ENCODE measurements around the gene KREMEN1.

The KREMEN1 gene

DNA sequence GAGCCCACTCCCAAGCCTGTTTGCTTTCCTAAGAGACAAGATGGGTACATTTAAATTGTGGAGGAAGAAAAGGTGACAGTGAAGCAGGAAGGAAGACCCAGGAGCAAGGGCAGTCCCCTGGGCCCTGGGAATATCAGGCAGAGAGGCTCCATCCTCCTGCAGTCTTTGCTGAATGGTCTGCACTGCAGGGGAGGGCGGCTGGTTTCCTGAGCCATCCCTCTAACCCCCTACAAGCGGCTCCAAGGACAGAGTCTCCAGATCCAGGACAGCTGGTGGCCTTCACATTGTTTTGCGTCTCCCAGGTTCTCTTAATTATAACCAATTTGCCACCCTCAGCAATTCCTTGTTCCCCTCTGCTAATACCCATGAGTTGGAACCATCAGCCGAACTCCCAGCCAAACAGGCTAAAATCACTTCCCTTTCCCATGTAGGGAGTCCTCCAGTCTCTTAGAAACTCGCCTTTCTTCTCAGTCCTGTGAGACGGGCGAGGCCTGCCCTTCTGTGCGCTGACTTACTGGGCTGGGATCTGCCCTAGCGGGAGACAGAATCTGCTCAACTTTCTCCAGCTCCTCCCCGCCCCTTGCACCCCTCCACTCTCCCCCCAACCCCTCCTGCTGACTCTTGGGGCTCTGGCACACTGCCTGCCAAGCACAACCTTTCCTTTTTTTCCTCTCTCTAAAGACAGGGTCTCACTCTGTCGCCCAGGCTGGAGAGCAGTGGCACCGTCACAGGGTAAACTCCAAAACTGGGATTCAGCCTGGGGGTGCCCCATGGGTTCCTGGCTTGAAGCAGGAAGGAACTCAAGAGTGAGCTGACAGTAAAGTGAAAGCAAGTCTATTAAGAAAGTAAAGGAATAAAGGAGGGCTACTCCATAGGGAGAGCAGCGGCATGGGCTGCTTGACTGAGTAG, 79.5 kb downstream of the KREMEN1 start:
- H3K4me3 Mint-ChIP-seq, result no peak overlapping the region
- no peaks in the 10 kb centered on the region for H3K36me3 Mint-ChIP-seq

DNA sequence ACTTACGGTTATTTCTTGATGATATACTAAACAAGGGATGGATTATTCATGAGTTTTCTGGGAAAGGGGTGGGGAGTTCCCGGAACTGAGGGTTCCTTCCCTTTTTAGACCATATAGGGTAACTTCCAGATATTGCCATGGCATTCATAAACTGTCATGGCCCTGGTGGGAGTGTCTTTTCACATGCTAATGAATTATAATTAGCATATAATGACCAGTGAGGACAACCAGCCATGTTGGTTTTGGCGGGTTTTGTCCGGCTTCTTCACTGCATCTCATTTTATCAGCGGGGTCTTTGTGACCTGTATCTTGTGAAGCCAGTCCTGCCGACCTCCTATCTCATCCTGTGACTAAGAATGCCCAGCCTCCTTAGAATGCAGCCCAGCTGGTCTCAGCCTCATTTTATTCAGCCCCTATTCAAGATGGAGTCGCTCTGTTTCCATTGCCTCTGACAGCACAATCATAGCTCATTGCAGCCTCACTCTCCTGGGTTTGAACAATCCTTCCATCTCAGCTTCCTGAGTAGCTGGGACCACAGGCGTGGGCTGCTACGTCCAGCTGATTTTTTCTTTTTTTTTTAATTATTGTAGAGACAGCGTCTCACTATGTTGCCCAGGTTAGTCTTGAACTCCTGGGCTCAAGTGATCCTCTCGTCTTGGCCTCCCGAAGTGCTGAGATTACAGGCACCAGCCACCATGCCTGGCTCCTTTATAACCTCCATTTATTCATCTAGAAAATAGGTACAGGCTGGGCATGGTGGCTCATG, 80.3 kb downstream of the KREMEN1 start:
- ATAC-seq (no peak), DNase-seq (ENCODE audit: low spot score in 2 of 2) (no peak)
- peaks cover 8% of the 10 kb centered on the region for H3K4me1 Mint-ChIP-seq
- H3K27ac Mint-ChIP-seq, result no peak overlapping the region
- no peak overlapping the region for H3K4me3 Mint-ChIP-seq
- no peaks in the 10 kb centered on the region for H3K36me3 Mint-ChIP-seq
- H3K9me3 Mint-ChIP-seq, result no peaks in the 10 kb centered on the region

More for the DNA sequence above, 79.5 kb downstream of the KREMEN1 start:
- DNase-seq (ENCODE audit: low spot score in 2 of 2) (no peak), ATAC-seq (no peak)
- Mint-ChIP-seq H3K4me1 (peaks cover 8% of the 10 kb centered on the region), H3K27ac (no peak overlapping the region), H3K9me3 (no peaks in the 10 kb centered on the region)

DNA sequence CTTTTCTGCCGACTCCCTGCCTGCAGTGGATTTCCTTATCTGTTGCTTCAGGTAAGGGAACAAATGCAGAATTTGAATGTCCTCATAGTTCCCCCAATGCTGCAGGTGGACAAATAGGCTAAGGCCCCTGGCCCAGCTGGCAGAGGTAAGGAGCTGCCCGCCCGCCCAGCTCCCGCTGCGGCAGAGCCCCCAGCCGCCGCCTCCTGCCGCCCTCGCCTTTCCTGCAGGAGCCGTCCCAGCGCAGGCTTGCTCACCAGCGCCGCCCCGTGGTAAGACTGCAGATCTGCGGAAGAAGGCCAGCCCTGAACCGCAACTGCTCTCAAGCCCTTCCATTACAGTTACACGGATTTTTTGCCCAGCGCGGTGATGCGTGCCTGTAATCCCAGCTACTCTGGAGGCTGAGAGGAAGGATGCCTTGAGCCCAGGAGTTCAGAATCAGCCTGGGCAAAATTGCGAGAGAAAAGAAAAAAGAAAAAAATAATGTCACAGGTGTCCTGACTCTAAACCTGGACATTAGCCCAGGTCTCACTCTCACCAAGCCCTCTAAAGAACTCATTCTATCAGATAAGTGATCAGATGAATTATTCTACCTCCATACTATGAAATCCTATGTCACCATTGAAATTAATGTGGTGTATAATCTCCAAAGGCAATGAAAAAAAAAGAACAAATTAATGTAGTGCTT, 81.7 kb downstream of the KREMEN1 start:
- no peak overlapping the region for H3K27ac Mint-ChIP-seq

DNA sequence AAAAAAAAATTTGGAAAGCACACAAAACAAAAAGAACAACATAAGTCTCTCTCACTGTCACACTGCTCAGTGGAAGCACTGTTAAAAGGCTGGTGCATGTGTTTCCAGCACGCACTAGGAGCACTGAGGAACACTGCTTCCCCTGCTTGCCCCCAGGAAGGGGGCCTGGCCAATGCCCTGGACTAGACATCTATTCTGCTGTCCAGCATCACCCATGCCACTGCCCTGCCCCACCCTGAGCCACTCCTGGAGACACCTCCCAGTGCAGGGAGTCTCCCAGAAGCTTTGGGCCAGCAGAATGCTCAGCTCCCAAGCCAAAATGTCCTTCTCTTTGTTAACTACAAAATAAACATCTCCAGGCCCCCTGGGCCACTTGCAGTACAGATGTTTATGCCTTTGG, 83.1 kb downstream of the KREMEN1 start:
- Mint-ChIP-seq H3K4me1 (peaks cover 8% of the 10 kb centered on the region), H3K27ac (no peak overlapping the region), H3K4me3 (no peak overlapping the region), H3K9me3 (no peaks in the 10 kb centered on the region), H3K36me3 (no peaks in the 10 kb centered on the region)
- no peak for ATAC-seq
- DNase-seq (ENCODE audit: low spot score in 2 of 2), result no peak

More for the DNA sequence above, 81.7 kb downstream of the KREMEN1 start:
- H3K4me3 Mint-ChIP-seq, result no peak overlapping the region
- ATAC-seq, result peak; percentile 75
- peak; percentile 73 to 88 for DNase-seq (ENCODE audit: low spot score in 2 of 2)
- H3K9me3 Mint-ChIP-seq, result no peaks in the 10 kb centered on the region
- peaks cover 8% of the 10 kb centered on the region for H3K4me1 Mint-ChIP-seq
- no peaks in the 10 kb centered on the region for H3K36me3 Mint-ChIP-seq

DNA sequence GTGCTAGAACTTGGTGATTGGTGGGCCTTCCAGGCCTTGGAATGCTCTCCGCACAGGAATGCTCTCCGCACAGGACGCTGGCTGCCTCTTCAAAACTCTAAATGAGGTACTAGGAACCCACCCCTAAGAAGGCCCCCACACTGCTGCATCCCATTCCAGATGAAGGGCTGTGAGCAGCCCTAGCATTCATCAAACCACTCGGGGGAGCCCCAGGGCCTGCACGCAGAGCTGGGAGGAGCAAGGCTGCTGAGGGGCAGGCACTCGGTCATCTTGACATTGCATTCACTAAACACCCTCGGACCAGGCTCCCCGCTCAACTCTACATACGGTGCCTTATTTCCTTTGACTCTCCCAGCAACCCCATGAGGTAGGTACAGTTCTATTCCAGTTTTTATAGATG, 83.7 kb downstream of the KREMEN1 start:
- Mint-ChIP-seq H3K27ac (no peak overlapping the region), H3K4me1 (peaks cover 8% of the 10 kb centered on the region), H3K36me3 (no peaks in the 10 kb centered on the region), H3K4me3 (no peak overlapping the region), H3K9me3 (no peaks in the 10 kb centered on the region)
- no peak for DNase-seq (ENCODE audit: low spot score in 2 of 2)
- ATAC-seq, result no peak

DNA sequence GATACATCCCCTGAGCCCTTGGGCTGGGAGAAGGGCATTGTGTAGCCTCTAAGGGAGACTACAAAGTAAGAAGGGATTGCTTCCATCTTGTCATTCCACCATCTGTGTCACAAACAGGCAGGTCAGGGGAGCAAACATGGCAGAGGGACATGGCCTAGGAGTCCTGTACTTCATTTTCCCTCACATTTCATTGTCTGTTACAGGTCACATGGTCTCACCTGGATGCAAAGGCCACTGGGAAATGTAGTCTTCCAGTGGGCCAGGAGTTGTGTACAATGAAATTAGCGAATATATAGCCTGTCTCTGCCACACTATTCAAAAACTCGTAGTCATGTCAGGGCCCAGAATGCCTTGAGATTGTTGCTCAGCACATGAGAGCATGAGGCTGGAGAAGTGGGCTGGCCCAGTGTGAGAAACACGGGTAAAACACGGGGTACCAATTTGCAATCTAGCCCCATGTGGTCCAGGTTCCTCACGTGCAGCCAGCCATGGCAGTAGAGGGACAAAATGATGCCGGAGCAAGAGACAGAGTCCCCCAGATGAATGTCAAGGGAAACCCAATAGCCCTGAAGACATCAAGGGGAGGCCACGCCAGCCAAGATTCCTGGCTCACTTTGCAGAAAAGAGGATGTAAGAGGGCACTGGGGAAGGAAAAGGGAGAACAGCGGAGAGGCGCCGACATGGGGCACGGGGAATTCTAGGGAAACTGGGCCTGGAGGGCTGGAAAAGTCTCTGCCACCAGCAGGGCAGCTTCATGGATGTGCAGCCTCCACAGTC, 85.1 kb downstream of the KREMEN1 start:
- peaks cover 8% of the 10 kb centered on the region for H3K4me1 Mint-ChIP-seq
- no peak overlapping the region for H3K4me3 Mint-ChIP-seq
- H3K27ac Mint-ChIP-seq, result no peak overlapping the region
- no peak for ATAC-seq
- H3K36me3 Mint-ChIP-seq, result no peaks in the 10 kb centered on the region
- DNase-seq (ENCODE audit: low spot score in 2 of 2), result no peak
- no peaks in the 10 kb centered on the region for H3K9me3 Mint-ChIP-seq

DNA sequence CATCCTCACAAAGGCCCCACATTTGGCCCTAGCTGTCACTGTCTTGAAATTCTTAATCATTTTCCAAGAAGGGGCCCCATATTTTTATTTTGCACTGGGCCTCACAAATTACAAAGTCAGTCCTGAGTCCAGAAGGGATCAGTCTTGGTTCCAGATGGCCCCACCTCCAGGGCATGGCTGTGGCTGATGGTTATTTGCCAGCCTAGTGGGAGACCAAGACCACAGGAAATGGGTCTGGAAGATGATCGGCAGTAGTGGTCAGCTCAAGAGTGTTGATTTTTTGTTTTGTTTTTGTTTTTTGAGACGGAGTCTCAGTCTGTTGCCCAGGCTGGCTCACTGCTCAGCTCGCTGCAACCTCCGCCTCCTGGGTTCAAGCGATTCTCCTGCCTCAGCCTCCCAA, 85.7 kb downstream of the KREMEN1 start:
- Mint-ChIP-seq H3K27ac (no peak overlapping the region), H3K4me1 (peaks cover 8% of the 10 kb centered on the region), H3K36me3 (no peaks in the 10 kb centered on the region), H3K4me3 (no peak overlapping the region), H3K9me3 (no peaks in the 10 kb centered on the region)
- ATAC-seq (no peak), DNase-seq (ENCODE audit: low spot score in 2 of 2) (no peak)

GRCh38 chr22:29163808-29164207, 91.0 kb downstream of the KREMEN1 start:
- DNase-seq (ENCODE audit: low spot score in 2 of 2), result no peak
- Mint-ChIP-seq H3K4me3 (no peak overlapping the region), H3K36me3 (no peaks in the 10 kb centered on the region), H3K9me3 (no peaks in the 10 kb centered on the region), H3K4me1 (peaks cover 23% of the 10 kb centered on the region), H3K27ac (no peak overlapping the region)
- no peak for ATAC-seq

GRCh38 chr22:29165321-29166060, 92.7 kb downstream of the KREMEN1 start:
- ATAC-seq (no peak), DNase-seq (ENCODE audit: low spot score in 2 of 2) (no peak)
- no peaks in the 10 kb centered on the region for H3K9me3 Mint-ChIP-seq
- H3K4me3 Mint-ChIP-seq, result no peak overlapping the region
- no peak overlapping the region for H3K27ac Mint-ChIP-seq
- peaks cover 23% of the 10 kb centered on the region for H3K4me1 Mint-ChIP-seq
- no peaks in the 10 kb centered on the region for H3K36me3 Mint-ChIP-seq

- peak overlapping the region; percentile 55 for H3K27ac Mint-ChIP-seq
- peaks cover 23% of the 10 kb centered on the region for H3K4me1 Mint-ChIP-seq
- peak overlapping the region; percentile 42 for H3K4me3 Mint-ChIP-seq
- ATAC-seq (no peak), DNase-seq (ENCODE audit: low spot score in 2 of 2) (no peak)
- H3K36me3 Mint-ChIP-seq, result no peaks in the 10 kb centered on the region
- no peaks in the 10 kb centered on the region for H3K9me3 Mint-ChIP-seq
Observed at GRCh38 chr22:29166180-29166579, 93.3 kb downstream of the KREMEN1 start.

DNA sequence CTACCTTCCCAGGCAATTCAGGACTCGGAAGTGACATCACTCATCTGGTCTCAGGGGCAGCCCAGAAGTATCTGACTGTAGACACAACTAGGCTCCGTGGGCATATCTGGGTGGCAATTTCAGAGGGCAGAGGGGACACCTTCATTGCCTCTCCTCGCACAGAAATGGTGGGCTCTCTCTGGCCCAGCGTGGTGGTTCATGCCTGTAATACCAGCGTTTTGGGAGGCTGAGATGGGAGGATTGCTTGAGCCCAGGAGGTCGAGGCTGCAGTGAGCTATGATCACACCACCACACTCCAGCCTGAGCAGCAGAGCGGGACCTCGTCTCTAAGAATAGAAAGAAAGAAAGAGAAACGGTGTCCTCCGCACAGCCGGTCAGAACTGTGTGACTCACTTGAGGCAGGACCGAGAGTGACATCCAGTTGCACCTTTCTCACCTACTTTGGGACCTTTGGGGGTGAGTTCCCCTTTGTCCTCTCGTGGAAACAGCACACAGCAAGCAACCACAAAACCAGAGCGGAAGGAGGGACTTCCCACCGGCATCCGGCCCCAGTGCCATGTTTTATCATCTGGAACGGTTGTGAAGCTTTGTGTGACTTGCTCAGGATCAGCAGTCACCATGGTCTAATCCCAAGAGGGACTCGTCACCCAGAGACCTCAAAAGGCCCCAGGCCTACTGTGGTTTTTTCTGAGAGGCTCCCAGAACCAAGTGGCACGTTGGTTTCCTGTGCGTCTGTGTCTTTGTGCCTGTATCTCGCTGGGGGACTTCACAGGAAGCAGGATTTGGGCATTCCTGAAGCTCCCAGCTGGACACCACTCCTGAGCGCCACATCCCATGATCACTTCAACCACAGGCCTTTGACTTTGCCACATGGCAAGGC, 94.4 kb downstream of the KREMEN1 start:
- Mint-ChIP-seq H3K36me3 (no peaks in the 10 kb centered on the region), H3K4me1 (peaks cover 23% of the 10 kb centered on the region), H3K9me3 (no peaks in the 10 kb centered on the region), H3K27ac (peak overlapping the region; percentile 60), H3K4me3 (peak overlapping the region; percentile 42)
- DNase-seq (ENCODE audit: low spot score in 2 of 2) (peak; percentile 33 to 78), ATAC-seq (peak; percentile 93)

DNA sequence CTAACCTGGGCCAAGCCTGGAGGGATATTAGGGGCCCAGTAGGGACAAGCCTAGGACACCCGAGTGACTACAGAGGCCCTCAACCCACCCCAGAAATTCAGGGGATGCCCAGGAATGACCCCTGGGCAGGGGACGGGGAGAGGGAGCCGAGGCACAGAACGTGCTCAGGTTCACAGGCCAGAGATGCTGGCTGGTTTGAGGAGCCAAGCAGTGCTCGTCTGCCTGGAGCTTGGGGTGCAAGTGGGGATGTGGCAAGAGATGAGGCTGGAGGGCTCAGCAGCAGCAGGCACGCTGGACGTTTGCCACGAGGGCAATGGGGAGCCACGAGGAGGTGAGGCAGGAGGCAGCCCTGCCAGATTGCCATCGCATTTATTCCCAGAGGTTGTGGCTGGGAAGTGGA, 98.9 kb downstream of the KREMEN1 start:
- Mint-ChIP-seq H3K36me3 (no peaks in the 10 kb centered on the region), H3K4me3 (no peak overlapping the region), H3K27ac (no peak overlapping the region), H3K4me1 (peaks cover 12% of the 10 kb centered on the region), H3K9me3 (peaks cover 9% of the 10 kb centered on the region)
- DNase-seq (ENCODE audit: low spot score in 2 of 2) (no peak), ATAC-seq (no peak)

- H3K4me3 Mint-ChIP-seq, result no peak overlapping the region
- no peak overlapping the region for H3K27ac Mint-ChIP-seq
- peaks cover 9% of the 10 kb centered on the region for H3K9me3 Mint-ChIP-seq
- ATAC-seq, result no peak
- no peaks in the 10 kb centered on the region for H3K36me3 Mint-ChIP-seq
- H3K4me1 Mint-ChIP-seq, result peaks cover 7% of the 10 kb centered on the region
- DNase-seq (ENCODE audit: low spot score in 2 of 2), result no peak
Observed at GRCh38 chr22:29172216-29172615, 99.4 kb downstream of the KREMEN1 start.

All from stimulated activated effector memory CD8-positive, alpha-beta T cell treated with anti-CD3 and anti-CD28 coated beads, Interleukin-12 subunit alpha, Interleukin-12 subunit beta, amount 100 ng/mL, for 72 hours (primary cell).